Daoy (cell line): ENCODE results near the gene HES2. TPM values are rescaled to one million over a fixed set of nuclear protein-coding genes. Genes with fewer than 3 reads are reported as not detected.
A peak's percentile ranks its signal among the peaks of the same experiment; 100 is the strongest.
"Not testable (repeated sequence)": the region's sequence is repeated elsewhere in the genome, so short reads cannot be mapped to it uniquely, and the experiment has no call there.

Experiments used
- DNase-seq: peaks from one replicate; pipeline ENCODE4 v3.0.0-alpha.2; 2015; ENCODE audit warnings: low read depth
- total RNA-seq: library from RNA; depleted of rRNA; stranded (reverse); fragments of >200 nt; shearing (Covaris generic); gene quantifications from 2 replicates; pipeline ENCODE4 v1.2.3, GENCODE V29; 2014

The HES2 gene
- total RNA-seq, 1 experiment from 2014 or later = not detected

GRCh38 chr1:6454856-6455751, 35.4 kb upstream of the HES2 start:
- peak; percentile 48 for DNase-seq

- DNase-seq = peak; percentile 41
These were observed 34.5 kb upstream of the HES2 start for GRCh38 chr1:6453895-6454855.

- DNase-seq = no peak
These were observed 31.2 kb upstream of the HES2 start for GRCh38 chr1:6450943-6451373.

- not testable (repeated sequence) for DNase-seq
These were observed 30.8 kb upstream of the HES2 start for GRCh38 chr1:6450486-6450885.

GRCh38 chr1:6450005-6450450, 30.3 kb upstream of the HES2 start:
- no peak for DNase-seq

- DNase-seq = peak; percentile 63
These were observed 29.3 kb upstream of the HES2 start for GRCh38 chr1:6448749-6449631.

GRCh38 chr1:6447818-6448748, 28.4 kb upstream of the HES2 start:
- no peak for DNase-seq

GRCh38 chr1:6447016-6447817, 27.5 kb upstream of the HES2 start:
- DNase-seq = no peak

GRCh38 chr1:6446665-6447015, 26.9 kb upstream of the HES2 start:
- DNase-seq = no peak

GRCh38 chr1:6445929-6446328, 26.2 kb upstream of the HES2 start:
- DNase-seq = not testable (repeated sequence)

- DNase-seq = peak; percentile 65
These were observed 25.5 kb upstream of the HES2 start for GRCh38 chr1:6445062-6445763.

GRCh38 chr1:6444377-6444776, 24.7 kb upstream of the HES2 start:
- DNase-seq = no peak

- DNase-seq = no peak
These were observed 23.8 kb upstream of the HES2 start for GRCh38 chr1:6443339-6444115.

GRCh38 chr1:6441586-6441985, 21.9 kb upstream of the HES2 start:
- no peak for DNase-seq

- DNase-seq = peak; percentile 85
These were observed 20.7 kb upstream of the HES2 start for GRCh38 chr1:6440198-6441126.

- DNase-seq = peak; percentile 75
These were observed 18.4 kb upstream of the HES2 start for GRCh38 chr1:6438047-6438525.
